Fibroblast of pulmonary artery (primary cell): ENCODE measurements around the gene CACNB2.

ENCODE experiments used
- DNase-seq: peaks from one replicate; pipeline ENCODE4 v3.0.0-alpha.2; 2010; ENCODE audit warnings: low read depth
- H3K4me3 ChIP-seq: replicated peaks from 2 replicates; pipeline ENCODE4 v1.5.1; 2011; ENCODE audit warnings: low read depth, mild to moderate bottlenecking, control low read depth, low read length, moderate library complexity
- TF ChIP-seq, protein P1 (sequence below): IDR thresholded peaks from 2 replicates; pipeline ENCODE4 v1.5.1; 2011; ENCODE audit warnings: mild to moderate bottlenecking, control low read depth, low read length, inconsistent platforms; ENCODE audit errors: missing control alignments

The CACNB2 gene

DNA sequence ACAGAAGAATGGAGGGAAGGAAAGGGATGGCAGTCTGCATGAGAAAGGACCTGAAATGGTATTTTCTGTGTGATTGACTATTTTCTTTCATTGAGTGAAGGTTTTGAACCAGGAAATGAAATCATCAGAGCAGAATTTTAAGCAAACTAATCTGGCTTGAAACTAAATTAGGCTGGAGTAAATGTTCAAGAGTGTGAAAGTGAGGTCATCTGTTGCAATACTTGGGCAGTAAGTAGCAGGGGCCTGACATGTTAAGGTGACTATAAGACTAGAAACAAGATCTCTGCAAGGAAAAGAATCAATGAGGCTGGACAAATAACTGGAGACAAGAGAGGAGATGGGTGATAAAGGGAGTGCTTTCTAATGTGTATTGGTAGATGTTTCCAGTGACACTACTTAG is 306.0 kb downstream of the CACNB2 start:
- H3K4me3 ChIP-seq = no peak overlapping the region
- no peak for DNase-seq
- TF ChIP-seq, protein P1, sequence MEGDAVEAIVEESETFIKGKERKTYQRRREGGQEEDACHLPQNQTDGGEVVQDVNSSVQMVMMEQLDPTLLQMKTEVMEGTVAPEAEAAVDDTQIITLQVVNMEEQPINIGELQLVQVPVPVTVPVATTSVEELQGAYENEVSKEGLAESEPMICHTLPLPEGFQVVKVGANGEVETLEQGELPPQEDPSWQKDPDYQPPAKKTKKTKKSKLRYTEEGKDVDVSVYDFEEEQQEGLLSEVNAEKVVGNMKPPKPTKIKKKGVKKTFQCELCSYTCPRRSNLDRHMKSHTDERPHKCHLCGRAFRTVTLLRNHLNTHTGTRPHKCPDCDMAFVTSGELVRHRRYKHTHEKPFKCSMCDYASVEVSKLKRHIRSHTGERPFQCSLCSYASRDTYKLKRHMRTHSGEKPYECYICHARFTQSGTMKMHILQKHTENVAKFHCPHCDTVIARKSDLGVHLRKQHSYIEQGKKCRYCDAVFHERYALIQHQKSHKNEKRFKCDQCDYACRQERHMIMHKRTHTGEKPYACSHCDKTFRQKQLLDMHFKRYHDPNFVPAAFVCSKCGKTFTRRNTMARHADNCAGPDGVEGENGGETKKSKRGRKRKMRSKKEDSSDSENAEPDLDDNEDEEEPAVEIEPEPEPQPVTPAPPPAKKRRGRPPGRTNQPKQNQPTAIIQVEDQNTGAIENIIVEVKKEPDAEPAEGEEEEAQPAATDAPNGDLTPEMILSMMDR = no peak

DNA sequence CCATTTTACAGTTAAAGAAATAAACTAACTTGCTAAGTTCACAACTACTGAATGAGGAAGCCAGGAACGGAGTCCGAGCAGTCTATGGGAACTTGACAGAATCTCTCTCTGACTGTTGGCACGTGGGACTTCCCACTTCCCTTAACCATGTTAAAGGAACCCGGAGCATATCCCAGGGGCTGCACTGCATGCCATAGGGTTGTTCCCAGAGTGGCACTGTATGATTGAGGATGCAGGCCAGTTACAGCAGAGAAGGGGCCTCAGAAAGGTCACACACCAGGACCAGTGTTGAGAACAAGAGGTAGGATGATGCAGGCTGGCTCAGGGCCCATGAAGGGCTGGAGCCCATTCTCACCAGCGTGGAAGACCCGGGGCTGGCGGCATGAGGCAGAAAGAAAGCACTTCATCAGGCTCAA is 309.4 kb downstream of the CACNB2 start:
- no peak for DNase-seq
- TF ChIP-seq, protein P1 = no peak
- H3K4me3 ChIP-seq = no peak overlapping the region

DNA sequence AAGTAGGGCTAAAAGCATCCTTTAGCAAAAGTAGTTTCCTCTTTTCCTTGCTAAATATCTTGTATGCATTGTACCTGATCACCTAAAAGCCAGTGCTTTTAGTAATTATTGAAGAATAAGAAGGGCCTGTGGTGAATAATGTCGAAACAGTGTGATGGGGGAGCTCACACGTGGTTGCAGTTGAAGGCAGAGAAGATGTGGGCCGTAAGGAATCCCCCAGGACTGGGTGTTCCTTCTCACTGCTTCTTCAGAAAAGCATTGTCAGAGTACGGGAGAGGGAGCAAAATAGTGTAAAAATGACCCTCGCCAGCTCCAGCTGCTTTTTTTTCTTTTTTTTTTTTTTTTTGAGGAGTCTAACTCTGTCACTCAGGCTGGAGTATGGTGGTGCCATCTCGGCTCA is 310.1 kb downstream of the CACNB2 start:
- TF ChIP-seq, protein P1 = no peak
- DNase-seq = no peak
- no peak overlapping the region for H3K4me3 ChIP-seq

DNA sequence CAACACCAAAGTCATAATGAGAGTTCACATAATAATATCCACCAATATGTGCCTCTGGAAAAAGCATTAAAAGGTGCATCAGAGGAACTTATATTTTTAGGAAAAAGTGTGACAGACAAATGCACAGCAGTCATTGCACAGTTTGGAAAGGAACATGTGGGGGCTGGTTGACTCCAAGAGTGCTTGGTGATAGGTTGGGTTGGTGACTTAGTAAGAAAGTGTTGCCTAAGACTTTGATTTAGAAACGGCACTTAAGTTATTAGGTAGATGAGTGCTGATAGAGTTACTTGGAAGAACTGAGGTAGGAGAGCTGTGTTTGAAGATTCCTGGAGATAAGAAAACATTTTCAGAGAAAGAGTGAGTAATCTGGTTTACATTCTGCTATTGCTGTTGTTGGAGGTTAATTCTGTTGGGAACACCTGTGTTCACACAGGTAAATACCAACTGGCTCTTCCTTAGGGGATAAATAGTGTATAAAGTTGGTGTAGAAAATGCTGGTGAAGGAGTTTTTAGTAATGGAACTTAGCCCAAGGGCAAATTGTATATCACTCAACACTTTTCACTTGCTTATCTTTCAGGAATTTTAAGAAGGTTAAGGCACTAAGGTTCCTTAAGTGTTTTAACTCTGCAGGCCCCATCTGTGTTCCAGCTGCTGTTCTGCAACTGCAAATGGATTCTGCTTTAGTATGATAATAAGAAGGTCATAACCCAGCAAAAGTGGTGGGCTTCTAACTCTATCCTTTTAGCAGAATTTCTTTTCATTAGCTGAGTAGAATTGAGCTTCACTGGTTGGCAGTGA is 315.1 kb downstream of the CACNB2 start:
- TF ChIP-seq, protein P1 = no peak
- H3K4me3 ChIP-seq = no peak overlapping the region
- no peak for DNase-seq

DNA sequence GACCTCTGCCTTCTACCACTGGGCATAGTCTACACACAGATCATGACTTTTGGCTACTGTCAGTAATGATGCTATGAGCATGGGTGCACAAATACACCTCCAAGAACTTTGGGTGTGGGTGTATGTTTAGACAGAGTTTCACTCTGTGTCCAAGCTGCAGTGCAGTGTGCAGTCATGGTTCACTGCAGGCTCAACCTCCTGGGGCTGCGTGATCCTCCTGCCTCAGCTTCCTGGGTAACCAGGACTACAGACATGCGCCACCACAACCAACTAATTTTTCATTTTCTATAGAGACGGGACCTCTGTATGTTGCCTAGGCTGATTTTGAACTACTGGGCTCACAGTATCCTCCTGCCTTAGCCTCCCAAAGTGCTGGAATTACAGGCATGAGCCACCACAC is 316.8 kb downstream of the CACNB2 start:
- no peak for DNase-seq
- TF ChIP-seq, protein P1 = no peak

DNA sequence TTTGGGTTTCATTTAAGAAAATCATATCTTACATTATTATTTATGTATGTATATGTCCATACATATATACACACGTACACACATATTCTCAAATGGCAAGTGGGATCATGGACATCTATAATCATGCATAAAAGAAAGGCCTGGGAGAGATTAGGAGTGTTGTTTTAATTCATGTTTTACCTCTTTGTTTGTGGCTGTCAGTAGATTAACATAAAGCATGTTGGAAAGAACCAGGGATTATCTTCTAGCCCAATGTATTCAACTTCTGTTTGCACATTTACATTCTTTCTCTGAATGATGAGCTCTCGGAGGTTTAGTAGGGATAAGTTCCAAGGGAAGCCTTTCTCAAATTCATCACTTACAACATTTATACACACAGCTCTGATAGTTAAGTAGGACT is 319.8 kb downstream of the CACNB2 start:
- TF ChIP-seq, protein P1 = no peak
- H3K4me3 ChIP-seq = no peak overlapping the region
- no peak for DNase-seq

More for the DNA sequence above, 316.8 kb downstream of the CACNB2 start:
- H3K4me3 ChIP-seq = no peak overlapping the region
